ENCODE data around the gene HIVEP3.

The HIVEP3 gene

GRCh38 chr1:41723786-41724185 is 194.9 kb downstream of the HIVEP3 start:
- CTCF ChIA-PET, result interaction anchor here (1.0 to 1.9 kb wide), 5 partner anchors 13 to 88 kb away, joined by 3 to 5 read pairs (median 3); no protein-coding TSS in a partner anchor
- POLR2A ChIA-PET, result no interaction called here
- TF ChIP-seq, protein P1, sequence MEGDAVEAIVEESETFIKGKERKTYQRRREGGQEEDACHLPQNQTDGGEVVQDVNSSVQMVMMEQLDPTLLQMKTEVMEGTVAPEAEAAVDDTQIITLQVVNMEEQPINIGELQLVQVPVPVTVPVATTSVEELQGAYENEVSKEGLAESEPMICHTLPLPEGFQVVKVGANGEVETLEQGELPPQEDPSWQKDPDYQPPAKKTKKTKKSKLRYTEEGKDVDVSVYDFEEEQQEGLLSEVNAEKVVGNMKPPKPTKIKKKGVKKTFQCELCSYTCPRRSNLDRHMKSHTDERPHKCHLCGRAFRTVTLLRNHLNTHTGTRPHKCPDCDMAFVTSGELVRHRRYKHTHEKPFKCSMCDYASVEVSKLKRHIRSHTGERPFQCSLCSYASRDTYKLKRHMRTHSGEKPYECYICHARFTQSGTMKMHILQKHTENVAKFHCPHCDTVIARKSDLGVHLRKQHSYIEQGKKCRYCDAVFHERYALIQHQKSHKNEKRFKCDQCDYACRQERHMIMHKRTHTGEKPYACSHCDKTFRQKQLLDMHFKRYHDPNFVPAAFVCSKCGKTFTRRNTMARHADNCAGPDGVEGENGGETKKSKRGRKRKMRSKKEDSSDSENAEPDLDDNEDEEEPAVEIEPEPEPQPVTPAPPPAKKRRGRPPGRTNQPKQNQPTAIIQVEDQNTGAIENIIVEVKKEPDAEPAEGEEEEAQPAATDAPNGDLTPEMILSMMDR (IDR thresholded peaks at IDR 0.05; ENCODE audit: control extremely low read depth, extremely low read depth, low read depth, missing control alignments), result no peak
- DNase-seq (ENCODE audit: extremely low spot score), result no peak

DNA sequence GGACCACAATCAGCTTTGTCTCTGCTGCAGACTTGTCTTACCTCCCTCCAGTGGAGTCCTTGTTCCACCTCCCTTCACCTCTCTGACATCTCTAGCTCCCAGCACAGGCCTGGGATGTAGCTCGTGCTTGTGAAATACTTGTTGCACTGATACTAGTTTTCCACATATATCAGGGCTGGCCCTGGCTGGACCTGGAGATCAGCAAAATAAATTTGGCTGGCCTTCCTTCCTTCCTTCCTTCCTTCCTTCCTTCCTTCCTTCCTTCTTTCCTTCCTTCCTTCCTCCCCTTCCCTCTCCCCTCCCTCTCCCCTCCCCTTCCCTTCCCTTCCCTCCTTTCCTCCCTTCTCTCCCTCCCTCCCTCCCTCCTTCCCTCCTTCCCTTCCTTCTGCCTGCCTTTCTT is 196.5 kb downstream of the HIVEP3 start:
- DNase-seq (ENCODE audit: extremely low spot score), result no peak
- TF ChIP-seq, protein P1 (IDR thresholded peaks at IDR 0.05; ENCODE audit: control extremely low read depth, extremely low read depth, low read depth, missing control alignments), result no peak
- ChIA-PET CTCF (interaction anchor here (0.9 to 1.3 kb wide), 2 partner anchors 67 to 206 kb away, joined by 3 read pairs; no protein-coding TSS in a partner anchor), POLR2A (no interaction called here)

GRCh38 chr1:41720861-41721410 is 197.8 kb downstream of the HIVEP3 start:
- TF ChIP-seq, protein P1 (IDR thresholded peaks at IDR 0.05; ENCODE audit: control extremely low read depth, extremely low read depth, low read depth, missing control alignments), result no peak
- CTCF ChIA-PET, result interaction anchor here (0.9 to 1.4 kb wide), 4 partner anchors 10 to 205 kb away, joined by 3 to 5 read pairs (median 4); no protein-coding TSS in a partner anchor
- POLR2A ChIA-PET, result no interaction called here
- no peak for DNase-seq (ENCODE audit: extremely low spot score)

DNA sequence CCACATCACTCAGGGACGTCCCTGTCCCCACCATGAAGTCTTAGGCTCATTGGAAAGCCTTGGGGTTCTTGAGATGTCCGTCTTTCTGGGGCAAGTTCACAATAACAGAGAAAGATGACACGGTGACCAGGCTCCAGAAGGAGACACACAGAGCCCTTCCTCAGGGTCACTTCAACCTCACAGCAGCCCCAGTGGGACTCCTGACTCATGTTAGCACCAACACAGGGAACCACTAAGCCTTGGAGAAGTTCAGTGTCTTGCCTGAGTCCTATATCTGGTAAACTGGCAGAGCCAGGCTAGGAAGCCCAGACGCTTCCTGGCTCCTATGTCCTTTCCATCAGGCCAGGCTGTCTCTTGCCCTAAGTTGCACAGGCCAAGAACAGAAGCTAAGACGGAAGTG is 199.1 kb downstream of the HIVEP3 start:
- TF ChIP-seq, protein P1 (IDR thresholded peaks at IDR 0.05; ENCODE audit: control extremely low read depth, extremely low read depth, low read depth, missing control alignments), result no peak
- ChIA-PET POLR2A (no interaction called here), CTCF (interaction anchor here (0.8 to 2.2 kb wide), 8 partner anchors 8 to 79 kb away, joined by 3 to 9 read pairs (median 4); no protein-coding TSS in a partner anchor)
- no peak for DNase-seq (ENCODE audit: extremely low spot score)

GRCh38 chr1:41719128-41719527 is 199.6 kb downstream of the HIVEP3 start:
- no peak for DNase-seq (ENCODE audit: extremely low spot score)
- CTCF ChIA-PET, result interaction anchor here (1.0 to 2.2 kb wide), 7 partner anchors 8 to 78 kb away, joined by 3 to 9 read pairs (median 4); no protein-coding TSS in a partner anchor
- TF ChIP-seq, protein P1 (IDR thresholded peaks at IDR 0.05; ENCODE audit: control extremely low read depth, extremely low read depth, low read depth, missing control alignments), result no peak
- POLR2A ChIA-PET, result interaction anchor here (0.7 kb wide), 1 partner anchor 62 kb away, joined by 3 read pairs; no protein-coding TSS in a partner anchor

DNA sequence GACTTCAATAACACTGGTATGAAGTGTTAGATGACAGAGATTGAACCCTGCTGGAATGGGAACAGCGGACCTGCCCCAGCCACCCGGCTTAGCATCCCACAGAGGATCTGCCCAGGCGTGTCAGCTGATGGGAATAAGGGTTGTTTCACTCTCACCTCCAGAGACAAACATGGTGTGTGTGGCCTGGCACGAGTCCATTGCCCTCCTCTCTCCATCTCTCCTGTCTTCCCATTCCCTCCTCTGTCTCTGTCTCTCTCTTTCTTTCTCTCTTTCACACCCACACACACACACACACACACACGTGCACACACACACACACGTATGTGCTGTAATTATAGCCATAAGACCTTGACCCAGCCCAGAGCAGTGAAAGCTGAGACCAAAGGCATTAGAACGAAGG is 200.2 kb downstream of the HIVEP3 start:
- POLR2A ChIA-PET, result interaction anchor here (0.7 kb wide), 1 partner anchor 62 kb away, joined by 3 read pairs; no protein-coding TSS in a partner anchor
- DNase-seq (ENCODE audit: extremely low spot score), result no peak
- CTCF ChIA-PET, result interaction anchor here (1.0 to 2.2 kb wide), 6 partner anchors 9 to 31 kb away, joined by 3 to 9 read pairs (median 4); no protein-coding TSS in a partner anchor
- TF ChIP-seq, protein P1 (IDR thresholded peaks at IDR 0.05; ENCODE audit: control extremely low read depth, extremely low read depth, low read depth, missing control alignments), result no peak

Measured in GM10248 (cell line).